Ureter (tissue), 1 donor: ENCODE measurements around the gene PAAF1. TPM values are rescaled to one million over a fixed set of nuclear protein-coding genes. Genes with fewer than 3 reads are reported as not detected.
"Not testable (repeated sequence)": the region's sequence is repeated elsewhere in the genome, so short reads cannot be mapped to it uniquely, and the experiment has no call there.

Experiments
- DNase-seq: peaks from one replicate; pipeline ENCODE4 v3.0.0-alpha.2; 2020; ENCODE audit warnings: low spot score
- total RNA-seq: library from RNA; stranded (reverse); gene quantifications from one replicate; pipeline ENCODE4 v1.2.4, GENCODE V29; 2023
- donor health status: DM: yes; HTN: yes; CAD: no.

The PAAF1 gene
- total RNA-seq, 1 donor from 2014 or later: 24.6 TPM

- no peak for DNase-seq
Measured at GRCh38 chr11:73883856-73884255, 7.1 kb downstream of the PAAF1 start.

DNA sequence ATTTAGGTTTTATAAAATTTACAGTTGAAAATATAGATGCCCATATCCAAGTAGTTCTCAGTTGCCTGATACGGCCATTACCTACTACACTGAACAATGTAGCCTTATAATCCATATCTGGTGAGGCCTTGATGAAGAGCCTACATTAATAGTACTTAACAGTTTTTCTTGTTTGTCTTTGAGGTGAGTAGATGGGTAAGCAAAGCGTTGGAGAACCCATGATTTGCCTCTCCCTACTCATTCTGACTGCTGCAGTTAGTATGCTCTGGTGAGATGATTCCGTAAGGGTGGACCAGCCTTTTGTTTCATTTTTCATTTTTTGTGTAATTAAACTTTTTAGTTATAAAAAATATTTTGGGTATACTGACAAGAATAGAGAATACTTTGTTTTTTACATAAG, 11.4 kb downstream of the PAAF1 start:
- DNase-seq: no peak

- DNase-seq: no peak
Measured at GRCh38 chr11:73889019-73889418, 12.2 kb downstream of the PAAF1 start.

- no peak for DNase-seq
Measured at GRCh38 chr11:73889536-73889935, 12.7 kb downstream of the PAAF1 start.

DNA sequence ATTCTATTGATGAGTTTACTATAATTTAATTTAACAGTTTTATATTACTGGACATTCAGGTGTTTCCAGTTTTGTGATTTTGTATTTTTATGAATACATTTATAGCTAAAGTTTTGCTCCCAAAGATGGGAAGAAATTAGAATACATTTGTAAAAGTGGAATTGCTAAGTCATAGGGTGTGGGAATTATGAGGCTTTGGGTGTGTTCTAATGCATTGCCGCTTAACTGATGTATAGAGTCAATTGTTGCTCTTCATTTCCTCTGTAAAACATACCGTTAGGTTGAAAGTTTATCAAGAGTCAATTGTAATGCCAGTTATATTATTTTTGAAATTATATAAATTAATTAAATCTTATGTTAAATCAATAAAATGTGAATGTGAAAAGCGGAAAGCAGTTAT, 16.2 kb downstream of the PAAF1 start:
- DNase-seq: no peak

DNA sequence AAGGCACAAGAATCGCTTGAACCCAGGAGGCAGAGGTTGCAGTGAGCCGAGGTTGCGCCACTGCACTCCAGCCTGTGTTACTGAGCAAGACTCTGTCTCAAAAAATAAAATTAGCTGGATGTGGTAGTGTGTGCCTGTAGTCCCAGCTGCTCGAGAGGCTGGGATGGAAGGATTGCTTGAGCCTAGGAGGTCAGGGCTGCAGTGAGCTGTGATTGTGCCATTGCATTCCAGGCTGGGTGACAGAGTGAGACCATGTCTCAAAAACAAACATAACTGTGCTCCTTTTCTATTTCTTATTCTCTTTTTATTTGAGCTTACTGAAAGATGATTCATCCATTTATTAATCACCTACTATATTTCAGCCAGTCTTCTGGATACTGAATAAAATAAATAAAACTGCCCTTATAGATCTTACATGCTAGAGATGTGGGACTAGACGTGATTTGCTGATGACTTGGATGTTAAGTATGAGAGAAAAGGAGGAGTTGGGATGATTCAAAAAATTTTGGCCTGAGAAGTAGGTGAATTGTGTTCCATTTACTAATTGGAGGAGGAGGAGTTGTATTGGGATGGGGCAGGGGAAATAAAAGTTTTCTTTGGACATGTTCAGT, 18.0 kb downstream of the PAAF1 start:
- DNase-seq: no peak

DNA sequence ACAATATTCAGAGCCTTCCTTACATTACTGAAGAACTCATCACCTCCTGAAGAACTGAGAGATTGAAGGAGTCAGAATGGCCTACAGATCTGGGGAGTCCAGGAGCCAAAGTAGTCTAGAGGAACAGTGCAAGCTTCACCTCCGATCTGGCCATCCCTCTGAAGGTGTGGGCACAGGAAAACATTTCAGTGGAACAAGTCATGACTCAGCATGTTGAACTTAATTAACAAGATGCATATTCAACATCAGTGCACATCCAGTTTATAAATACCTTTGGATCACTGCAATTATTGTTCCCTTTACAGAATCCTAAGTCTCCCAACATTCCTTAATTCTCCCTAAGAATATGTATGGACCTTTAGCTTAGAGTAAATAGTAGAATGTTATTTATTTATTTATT, 25.5 kb downstream of the PAAF1 start:
- DNase-seq: no peak

- no peak for DNase-seq
Measured at GRCh38 chr11:73907191-73907590, 30.4 kb downstream of the PAAF1 start.

DNA sequence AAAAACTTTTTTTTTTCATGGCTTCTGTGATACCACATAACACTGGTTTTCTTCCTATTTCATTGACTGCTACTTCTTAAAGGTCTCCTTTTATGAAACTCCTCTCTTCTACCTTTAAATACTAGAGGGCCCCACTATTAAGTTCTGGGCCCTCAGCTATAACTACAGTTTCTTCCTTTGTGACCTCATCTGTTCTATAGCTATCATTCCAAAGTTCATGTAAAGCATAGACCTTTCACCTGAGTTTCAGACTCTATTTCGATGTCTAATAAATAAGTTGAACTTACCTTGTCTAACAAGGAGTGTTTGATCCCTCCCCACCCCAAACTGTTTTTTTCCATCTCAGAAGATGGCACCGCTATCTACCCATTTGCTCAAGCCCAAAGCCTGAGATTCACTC, 35.2 kb downstream of the PAAF1 start:
- no peak for DNase-seq

DNA sequence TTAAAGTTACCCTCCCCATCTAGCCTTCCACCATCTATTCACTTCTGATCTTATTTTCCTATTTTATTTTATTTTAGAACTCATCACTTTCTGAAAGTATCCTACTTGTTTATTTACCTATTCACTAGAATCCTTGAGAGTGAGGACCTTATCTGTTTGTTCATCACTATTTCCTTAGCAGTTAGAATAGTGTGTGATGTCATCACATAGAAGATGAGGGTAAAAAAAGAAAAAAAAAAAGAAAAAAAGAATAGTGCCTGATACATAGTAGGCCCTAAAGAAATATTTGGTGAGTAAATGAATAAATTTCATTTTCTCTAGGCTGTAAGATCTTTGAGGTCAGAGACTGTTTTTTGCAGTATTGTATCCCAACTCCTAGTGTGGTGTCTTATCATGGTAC, 36.7 kb downstream of the PAAF1 start:
- DNase-seq: no peak

GRCh38 chr11:73914284-73914683, 37.5 kb downstream of the PAAF1 start:
- no peak for DNase-seq

- DNase-seq: no peak
Measured at GRCh38 chr11:73916435-73916834, 39.6 kb downstream of the PAAF1 start.

GRCh38 chr11:73921180-73921579, 44.4 kb downstream of the PAAF1 start:
- DNase-seq: no peak

- no peak for DNase-seq
Measured at GRCh38 chr11:73929388-73929787, 52.6 kb downstream of the PAAF1 start.

GRCh38 chr11:73931039-73931645, 54.3 kb downstream of the PAAF1 start:
- DNase-seq: no peak

- DNase-seq: no peak
Measured at GRCh38 chr11:73931951-73932350, 55.2 kb downstream of the PAAF1 start.

DNA sequence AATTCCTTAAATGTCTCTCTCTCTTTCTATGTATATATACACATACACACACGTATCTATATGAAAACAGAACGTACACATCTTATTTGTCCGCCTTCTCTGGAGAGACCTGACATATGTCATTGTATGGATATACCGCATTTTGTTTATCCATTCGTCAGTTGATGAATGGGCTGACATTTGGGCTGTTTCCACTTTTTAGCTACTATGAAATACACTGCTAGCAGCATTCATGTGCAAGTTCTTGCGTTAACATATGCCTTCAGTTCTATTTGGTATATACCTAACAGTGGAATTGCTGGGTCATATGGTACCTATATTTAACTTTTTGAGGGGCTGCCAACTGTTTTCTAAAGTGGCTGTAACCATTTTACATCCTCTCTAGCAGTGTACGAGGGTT, 56.0 kb downstream of the PAAF1 start:
- no peak for DNase-seq

GRCh38 chr11:73936047-73936446, 59.2 kb downstream of the PAAF1 start:
- not testable (repeated sequence) for DNase-seq

- DNase-seq: no peak
Measured at GRCh38 chr11:73939096-73939495, 62.3 kb downstream of the PAAF1 start.

DNA sequence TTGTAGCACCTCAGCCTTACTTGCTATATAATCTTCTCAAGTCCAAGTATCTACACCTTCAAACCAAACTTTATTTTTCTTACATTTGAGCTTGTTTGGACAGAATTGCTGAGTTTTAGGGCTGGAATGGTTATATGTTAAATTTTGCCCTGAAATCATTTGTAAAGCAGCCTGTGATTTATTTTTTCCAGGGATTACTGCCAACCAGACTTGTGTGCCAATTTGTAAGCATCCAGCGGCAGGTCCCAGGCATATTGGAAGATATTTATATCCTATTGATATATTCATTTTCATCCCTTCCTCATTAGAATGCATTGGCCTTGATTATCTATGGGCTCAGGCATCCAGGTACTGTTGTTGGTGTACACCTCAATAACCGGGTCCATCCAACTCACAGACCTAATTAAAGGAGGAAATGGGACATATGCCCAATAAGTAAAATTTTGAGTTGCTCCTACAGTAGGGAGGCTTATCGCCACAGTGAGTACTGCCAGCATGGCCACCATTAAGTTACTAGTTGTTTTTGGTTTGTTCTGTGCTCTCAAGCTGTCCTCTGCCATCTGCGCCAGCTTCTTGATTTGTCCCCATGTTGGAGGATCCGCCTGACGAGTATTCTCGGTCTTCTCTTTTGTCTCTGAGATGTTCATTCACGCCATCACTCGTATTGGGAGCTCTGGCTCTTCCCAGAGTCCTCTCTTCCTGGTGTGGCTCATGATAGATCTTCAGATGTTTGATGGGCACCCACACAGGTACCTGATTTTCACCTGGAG, 64.2 kb downstream of the PAAF1 start:
- DNase-seq: no peak

GRCh38 chr11:73942010-73942409, 65.2 kb downstream of the PAAF1 start:
- DNase-seq: no peak

- peak; percentile 20 for DNase-seq
Measured at GRCh38 chr11:73944085-73944484, 67.3 kb downstream of the PAAF1 start.

GRCh38 chr11:73944901-73945300, 68.1 kb downstream of the PAAF1 start:
- DNase-seq: no peak
